NCI-H1105 treated with DMSO at 0.1 percent for 48 hours (cell line): ENCODE data around the gene DUSP8.
"Not testable (repeated sequence)": the region's sequence is repeated elsewhere in the genome, so short reads cannot be mapped to it uniquely, and the experiment has no call there.

ENCODE experiments used
- DNase-seq: peaks from one replicate; lab custom pipeline; 2025; lab: John Stamatoyannopoulos, UW

The DUSP8 gene

GRCh38 chr11:1572197-1573076, at the start of gene DUSP8:
TSS of gene DUSP8 (minus strand) at chr11:1572271. CDS start at chr11:1565826, 6,445 bp downstream.
- peak; percentile 78 for DNase-seq

DNA sequence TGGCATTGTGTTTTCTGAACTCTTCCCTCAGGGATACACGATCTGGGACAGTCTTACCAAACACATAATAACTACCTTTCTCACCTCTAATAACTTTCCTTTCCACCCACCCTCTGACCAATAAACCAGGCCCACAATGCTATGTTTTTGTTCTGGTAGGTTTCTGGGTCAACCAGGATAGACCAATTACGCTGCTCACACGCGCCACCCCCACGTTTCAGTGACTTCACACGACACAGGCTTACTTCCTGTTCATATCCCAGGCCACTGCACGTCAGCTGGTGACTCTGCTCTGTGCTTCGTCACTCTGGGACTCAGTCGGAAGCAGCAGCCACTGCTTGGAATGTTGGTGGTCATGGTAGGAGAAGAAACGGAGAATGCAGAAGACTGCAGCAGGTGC, 47.4 kb upstream of the DUSP8 start:
- DNase-seq: no peak

GRCh38 chr11:1618231-1618630, 46.2 kb upstream of the DUSP8 start:
- no peak for DNase-seq

DNA sequence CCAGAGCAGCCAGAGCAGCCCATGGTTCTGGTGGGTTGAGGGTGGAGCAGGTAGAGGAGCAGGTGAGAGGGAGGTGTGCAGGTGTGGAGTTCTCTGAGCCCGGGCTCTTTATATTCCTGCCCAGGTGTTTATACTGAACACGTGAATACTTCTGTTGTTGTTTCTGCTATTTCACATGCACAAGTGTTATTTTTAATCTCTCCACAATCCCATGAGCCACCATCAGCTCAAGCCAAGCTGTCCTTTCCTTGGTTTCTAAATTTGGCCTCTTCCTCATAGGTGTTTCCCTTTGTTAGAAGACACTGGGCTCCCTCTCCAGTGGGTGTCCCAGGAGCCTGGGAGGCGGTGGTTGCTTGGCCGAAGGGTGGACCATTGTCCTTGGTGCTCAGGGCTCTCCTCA, 36.3 kb upstream of the DUSP8 start, which contains the start of gene KRTAP5-3:
TSS of gene KRTAP5-3 (minus strand) at position 101 of the 400 bp plus-strand sequence. CDS start at position 23, 78 bp downstream.
- DNase-seq: no peak

DNA sequence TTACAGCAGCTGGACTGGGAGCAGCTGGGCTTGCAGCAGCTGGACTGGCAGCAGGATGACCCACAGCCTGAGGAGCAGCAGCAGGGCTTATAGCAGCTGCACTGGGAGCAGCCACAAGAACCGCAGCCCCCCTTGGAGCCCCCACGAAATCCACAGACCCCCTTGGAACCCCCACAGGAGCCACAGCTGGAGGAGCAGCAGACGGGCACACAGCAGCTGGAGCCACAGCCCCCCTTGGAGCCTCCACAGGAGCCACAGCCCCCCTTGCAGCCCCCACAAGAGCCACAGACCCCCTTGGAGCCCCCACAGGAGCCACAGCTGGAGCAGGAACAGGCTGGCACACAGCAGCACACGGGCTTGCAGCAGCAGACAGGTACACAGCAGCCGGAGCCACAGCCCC, 35.8 kb upstream of the DUSP8 start:
- DNase-seq: not testable (repeated sequence)

- DNase-seq: not testable (repeated sequence)
Measured at GRCh38 chr11:1607156-1607845, 35.2 kb upstream of the DUSP8 start.

DNA sequence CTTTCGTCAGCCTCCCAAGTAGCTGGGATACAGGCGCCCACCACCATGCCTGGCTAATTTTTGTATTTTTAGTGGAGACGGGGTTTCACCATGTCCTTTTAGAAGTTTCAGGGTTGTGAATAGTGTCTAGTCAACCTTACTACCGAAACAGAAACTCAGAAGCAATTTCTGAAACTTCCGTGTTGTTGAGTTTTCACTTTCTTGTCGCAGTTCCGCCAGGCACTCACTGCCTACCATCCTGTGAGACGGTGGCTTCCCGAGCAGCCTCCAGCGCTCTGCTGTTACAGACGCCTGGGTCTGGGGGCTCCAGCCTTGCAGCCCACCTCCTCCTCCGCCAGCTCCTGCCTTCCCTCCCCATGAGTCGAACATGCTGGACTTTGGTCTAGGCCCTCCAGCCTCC, 33.9 kb upstream of the DUSP8 start:
- DNase-seq: not testable (repeated sequence)

GRCh38 chr11:1604711-1605110, 32.6 kb upstream of the DUSP8 start:
- DNase-seq: no peak

GRCh38 chr11:1604181-1604580, 32.1 kb upstream of the DUSP8 start:
- no peak for DNase-seq

DNA sequence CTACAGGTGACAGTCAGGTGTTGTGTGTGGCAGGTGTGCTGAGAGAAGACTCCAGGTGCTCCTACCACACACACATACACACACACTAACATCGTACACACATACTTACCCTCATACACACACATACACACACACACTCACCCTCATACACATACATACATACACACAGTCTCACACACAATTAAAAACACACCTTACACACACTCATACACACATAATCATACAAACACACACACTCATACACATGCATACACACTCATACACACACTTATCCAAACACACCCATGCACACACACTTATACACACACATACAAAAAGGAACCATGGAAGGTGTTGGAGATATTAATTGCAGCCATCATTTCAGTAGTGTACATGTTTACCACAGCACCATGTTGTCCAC, 31.6 kb upstream of the DUSP8 start:
- no peak for DNase-seq

DNA sequence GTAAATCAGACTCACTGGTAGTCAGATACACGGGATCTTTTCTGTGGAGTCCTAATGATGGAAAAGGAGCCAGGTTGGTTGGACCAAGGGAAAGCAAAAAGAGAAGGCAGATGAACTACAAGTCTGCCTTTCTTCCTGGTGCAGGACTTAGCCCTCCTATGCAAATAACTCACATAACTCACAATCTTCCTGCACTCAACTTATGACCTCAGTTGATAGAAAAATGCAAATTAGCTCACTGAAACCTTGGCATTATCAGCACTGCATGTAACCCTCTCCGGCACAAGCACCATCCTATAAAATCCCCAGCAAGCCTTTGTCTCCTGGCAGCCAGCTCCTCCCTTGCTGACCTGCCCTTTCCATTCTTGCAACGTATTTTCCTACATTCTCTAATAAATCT, 29.6 kb upstream of the DUSP8 start:
- DNase-seq: not testable (repeated sequence)

GRCh38 chr11:1600626-1601025, 28.6 kb upstream of the DUSP8 start:
- no peak for DNase-seq

- DNase-seq: no peak
Measured at GRCh38 chr11:1598816-1599215, 26.7 kb upstream of the DUSP8 start.

GRCh38 chr11:1598406-1598805, 26.3 kb upstream of the DUSP8 start:
- DNase-seq: not testable (repeated sequence)

DNA sequence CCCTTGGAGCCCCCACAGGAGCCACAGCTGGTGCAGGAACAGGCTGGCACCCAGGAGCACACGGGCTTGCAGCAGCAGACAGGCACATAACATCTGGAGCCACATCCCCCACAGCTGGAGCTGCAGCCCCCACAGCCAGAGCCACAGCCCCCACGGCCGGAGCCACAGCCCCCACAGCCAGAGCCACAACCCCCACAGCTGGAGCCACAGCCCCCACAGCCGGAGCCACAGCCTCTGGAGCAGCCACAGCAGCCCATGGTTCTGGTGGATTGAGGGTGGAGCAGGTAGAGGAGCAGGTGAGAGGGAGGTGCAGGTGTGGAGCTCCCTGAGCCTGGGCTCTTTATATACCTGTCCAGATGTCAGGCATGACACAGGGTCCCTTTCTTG, 25.9 kb upstream of the DUSP8 start, which contains the start of gene KRTAP5-2:
TSS of gene KRTAP5-2 (minus strand) at position 301 of the 387 bp plus-strand sequence. CDS start at position 257, 44 bp downstream.
- DNase-seq: no peak

DNA sequence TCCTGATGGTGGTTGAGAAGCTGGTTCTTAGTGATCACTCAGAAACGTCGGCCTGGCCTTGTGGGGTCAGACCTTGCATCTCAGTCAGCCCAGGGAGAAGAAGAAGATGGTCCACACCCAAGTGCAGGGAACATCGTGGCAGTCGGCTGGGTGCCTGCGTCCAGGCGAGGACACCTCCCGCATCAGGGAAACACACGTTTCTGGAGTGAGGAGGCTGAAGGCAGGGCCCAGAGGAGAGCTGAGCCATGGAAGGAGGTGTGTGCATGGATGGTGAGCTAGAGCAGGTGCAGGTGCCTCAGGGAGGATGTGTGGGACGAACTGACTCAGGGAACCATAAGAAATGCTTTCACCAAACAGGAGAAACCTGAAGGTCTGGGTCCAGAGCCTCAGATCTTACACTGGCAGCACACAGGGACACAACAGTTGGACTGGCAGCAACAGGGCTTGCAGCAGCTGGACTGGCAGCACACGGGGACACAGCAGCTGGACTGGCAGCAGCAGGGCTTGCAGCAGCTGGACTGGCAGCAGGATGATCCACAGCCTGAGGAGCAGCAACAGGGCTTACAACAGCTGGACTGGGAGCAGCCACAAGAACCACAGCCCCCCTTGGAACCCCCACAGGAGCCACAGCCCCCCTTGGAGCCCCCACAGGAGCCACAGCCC, 25.4 kb upstream of the DUSP8 start:
- DNase-seq: no peak

DNA sequence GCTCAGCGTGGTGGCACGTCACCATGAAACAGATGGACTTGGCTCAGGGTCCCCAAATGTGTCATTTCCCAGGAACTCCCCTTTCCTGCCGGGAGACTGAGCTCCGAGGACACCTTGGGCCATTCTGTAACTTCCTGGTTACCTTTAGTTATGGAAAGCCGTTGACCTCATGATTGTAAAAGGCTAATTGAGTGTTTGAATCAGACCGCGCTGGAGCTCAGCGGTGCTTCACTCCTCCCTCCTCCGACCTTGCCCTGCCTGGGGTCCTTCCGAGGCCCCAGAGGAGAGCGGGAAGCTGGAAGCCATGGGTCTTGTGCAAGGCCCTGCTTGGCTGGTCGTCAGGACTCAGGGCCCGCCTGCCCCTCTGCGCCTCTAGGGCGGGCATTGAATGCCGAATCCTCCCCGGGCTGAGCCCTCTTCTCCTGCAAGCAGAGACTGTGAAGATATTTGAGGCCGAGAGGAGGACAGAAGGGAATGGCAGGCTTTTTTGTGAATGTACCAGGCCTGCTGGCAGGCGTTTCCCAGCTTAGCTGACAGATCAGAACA, 24.6 kb upstream of the DUSP8 start:
- DNase-seq: not testable (repeated sequence)

DNA sequence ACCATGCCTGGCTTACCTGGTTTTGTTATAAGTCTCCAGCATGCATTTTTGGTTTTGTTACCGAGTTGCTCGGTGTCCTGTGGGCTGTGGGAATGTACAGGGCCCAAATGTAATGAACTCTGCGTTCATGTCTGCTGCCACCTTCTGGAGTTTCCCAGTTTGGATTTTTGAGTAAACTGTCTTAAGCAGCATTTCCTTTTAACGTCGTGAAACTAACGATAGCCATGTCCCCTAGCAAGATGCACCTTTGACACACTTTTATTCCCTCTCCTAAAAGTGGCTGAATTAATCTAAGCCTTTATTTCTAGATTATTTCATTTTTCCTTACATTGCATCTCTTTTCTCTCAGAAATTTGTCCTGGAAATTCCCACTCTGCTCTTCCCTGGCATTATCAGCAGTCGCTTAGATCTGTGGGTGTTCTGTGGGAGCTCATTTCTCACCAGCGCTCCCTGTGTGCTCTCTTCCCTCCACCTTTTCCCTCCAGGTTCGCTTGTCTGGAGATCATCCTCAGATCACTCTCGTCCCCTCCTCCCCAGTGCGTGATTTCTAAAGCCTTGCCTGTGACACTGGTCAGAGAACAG, 24.0 kb upstream of the DUSP8 start:
- DNase-seq: not testable (repeated sequence)

GRCh38 chr11:1592628-1593027, 20.6 kb upstream of the DUSP8 start:
- DNase-seq: peak; percentile 9

DNA sequence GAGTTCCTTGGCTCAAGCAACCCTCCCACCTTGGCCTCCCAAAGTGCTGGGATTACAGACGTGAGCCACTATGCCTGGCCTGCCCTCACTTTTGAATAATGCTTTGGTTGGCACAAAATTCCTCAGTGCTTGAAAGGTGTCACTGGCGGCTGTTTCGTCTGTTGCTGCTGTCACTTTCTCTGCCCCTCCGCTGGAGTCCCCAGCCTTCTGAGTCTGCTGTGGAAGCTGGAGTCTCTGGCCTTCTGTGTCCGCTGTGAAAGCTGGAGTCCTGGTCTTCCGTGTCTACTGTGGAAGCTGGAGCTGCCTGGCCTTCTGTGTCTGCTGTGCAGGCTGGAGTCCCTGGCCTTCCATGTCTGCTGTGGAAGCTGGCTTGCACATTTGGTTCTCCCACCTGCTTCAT, 17.9 kb upstream of the DUSP8 start:
- no peak for DNase-seq

DNA sequence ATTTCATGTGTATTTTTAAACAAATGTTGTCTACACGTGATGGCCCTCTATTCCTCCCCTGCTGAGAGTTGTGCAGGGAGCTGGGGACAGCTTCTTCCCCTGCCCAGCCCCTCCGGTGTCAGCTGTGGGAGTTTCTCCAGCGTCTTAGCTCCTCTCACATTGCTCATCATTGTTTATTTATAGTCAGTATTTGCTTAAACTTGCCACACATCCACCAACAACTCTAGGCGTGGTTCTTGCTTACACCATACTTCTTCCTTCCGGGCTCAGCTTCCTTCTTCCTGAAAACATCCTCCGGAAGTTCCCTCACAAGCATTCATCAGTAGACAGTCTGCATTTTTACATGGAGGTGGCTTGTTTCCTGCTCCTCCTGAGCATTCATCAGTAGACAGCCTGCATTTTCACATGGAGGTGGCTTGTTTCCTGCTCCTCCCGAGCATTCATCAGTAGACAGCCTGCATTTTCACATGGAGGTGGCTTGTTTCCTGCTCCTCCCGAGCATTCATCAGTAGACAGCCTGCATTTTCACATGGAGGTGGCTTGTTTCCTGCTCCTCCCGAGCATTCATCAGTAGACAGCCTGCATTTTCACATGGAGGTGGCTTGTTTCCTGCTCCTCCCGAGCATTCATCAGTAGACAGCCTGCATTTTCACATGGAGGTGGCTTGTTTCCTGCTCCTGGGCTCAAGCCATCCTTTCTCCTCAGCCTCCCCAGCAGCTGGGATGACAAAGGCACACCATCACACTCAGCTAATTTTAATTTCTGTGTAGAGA, 17.3 kb upstream of the DUSP8 start:
- DNase-seq: not testable (repeated sequence)
